GM19238 (cell line): Measurements from ENCODE around the gene KAZALD1.

Experiments used
- DNase-seq: peaks from one replicate; pipeline ENCODE4 v3.0.0; 2011; ENCODE audit warnings: low spot score; ENCODE audit not compliant: insufficient read length

Gene KAZALD1

GRCh38 chr10:101066896-101067355 is 5.1 kb downstream of the KAZALD1 start:
- DNase-seq, result no peak

GRCh38 chr10:101067356-101068083 is 5.7 kb downstream of the KAZALD1 start:
- DNase-seq, result peak; percentile 79

GRCh38 chr10:101069441-101069840 is 7.7 kb downstream of the KAZALD1 start:
- no peak for DNase-seq

GRCh38 chr10:101070098-101070497 is 8.3 kb downstream of the KAZALD1 start:
- no peak for DNase-seq

- no peak for DNase-seq
Observed at GRCh38 chr10:101071267-101071884, 9.6 kb downstream of the KAZALD1 start.

GRCh38 chr10:101071885-101072433 is 10.2 kb downstream of the KAZALD1 start:
- no peak for DNase-seq

- DNase-seq, result no peak
Observed at GRCh38 chr10:101072923-101073322, 11.1 kb downstream of the KAZALD1 start.

- DNase-seq, result no peak
Observed at GRCh38 chr10:101073631-101074030, 11.8 kb downstream of the KAZALD1 start.

- DNase-seq, result no peak
Observed at GRCh38 chr10:101075775-101076174, 14.0 kb downstream of the KAZALD1 start.

GRCh38 chr10:101076630-101077029 is 14.8 kb downstream of the KAZALD1 start:
- no peak for DNase-seq

- DNase-seq, result no peak
Observed at GRCh38 chr10:101079874-101080273, 18.1 kb downstream of the KAZALD1 start.

GRCh38 chr10:101080933-101081931 is 19.4 kb downstream of the KAZALD1 start:
- no peak for DNase-seq

GRCh38 chr10:101085846-101086245 is 24.1 kb downstream of the KAZALD1 start:
- DNase-seq, result no peak

GRCh38 chr10:101087376-101087775 is 25.6 kb downstream of the KAZALD1 start:
- DNase-seq, result no peak

GRCh38 chr10:101087965-101088364 is 26.2 kb downstream of the KAZALD1 start:
- no peak for DNase-seq

GRCh38 chr10:101089520-101090299 is 27.9 kb downstream of the KAZALD1 start:
- DNase-seq, result no peak

GRCh38 chr10:101090597-101090996 is 28.8 kb downstream of the KAZALD1 start:
- DNase-seq, result no peak

- no peak for DNase-seq
Observed at GRCh38 chr10:101091546-101092290, 29.9 kb downstream of the KAZALD1 start.

GRCh38 chr10:101092881-101093354 is 31.1 kb downstream of the KAZALD1 start:
- no peak for DNase-seq
